Measurements from ENCODE around the gene SIK3.

DNA sequence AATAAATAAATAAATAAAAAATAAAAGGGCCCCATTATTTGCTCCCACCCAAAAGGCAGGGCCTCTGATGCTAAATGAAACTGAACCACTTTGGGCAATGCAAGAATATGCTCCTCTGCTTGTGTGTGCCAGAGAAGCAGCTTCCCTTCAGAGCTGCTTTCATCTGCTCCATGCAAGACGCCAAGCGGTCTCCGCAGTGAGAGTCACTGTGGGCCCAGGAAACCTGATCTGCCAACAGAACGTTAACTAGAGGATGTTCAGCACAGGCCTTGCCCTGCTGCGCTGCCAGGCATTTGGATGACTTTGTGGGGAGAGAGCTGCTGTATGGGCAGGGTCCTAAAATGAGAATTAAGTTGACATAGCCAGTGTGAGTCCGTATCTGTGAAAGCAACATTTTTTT lies 217.1 kb downstream of the SIK3 start:
- TF ChIP-seq, protein P1, sequence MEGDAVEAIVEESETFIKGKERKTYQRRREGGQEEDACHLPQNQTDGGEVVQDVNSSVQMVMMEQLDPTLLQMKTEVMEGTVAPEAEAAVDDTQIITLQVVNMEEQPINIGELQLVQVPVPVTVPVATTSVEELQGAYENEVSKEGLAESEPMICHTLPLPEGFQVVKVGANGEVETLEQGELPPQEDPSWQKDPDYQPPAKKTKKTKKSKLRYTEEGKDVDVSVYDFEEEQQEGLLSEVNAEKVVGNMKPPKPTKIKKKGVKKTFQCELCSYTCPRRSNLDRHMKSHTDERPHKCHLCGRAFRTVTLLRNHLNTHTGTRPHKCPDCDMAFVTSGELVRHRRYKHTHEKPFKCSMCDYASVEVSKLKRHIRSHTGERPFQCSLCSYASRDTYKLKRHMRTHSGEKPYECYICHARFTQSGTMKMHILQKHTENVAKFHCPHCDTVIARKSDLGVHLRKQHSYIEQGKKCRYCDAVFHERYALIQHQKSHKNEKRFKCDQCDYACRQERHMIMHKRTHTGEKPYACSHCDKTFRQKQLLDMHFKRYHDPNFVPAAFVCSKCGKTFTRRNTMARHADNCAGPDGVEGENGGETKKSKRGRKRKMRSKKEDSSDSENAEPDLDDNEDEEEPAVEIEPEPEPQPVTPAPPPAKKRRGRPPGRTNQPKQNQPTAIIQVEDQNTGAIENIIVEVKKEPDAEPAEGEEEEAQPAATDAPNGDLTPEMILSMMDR (IDR thresholded peaks at IDR 0.05), result no peak
- no peak for TF ChIP-seq POLR2A (IDR thresholded peaks at IDR 0.05)

Measured in prostate gland (tissue), 2 donors.